22Rv1 (cell line): ENCODE measurements around the gene PCGF6.
"Not testable (repeated sequence)": the region's sequence is repeated elsewhere in the genome, so short reads cannot be mapped to it uniquely, and the experiment has no call there.

Experiments
- H3K27ac ChIP-seq: fragments of 450-650 bp; 2 replicates; pipeline ENCODE4 v1.5.1; 2017
- ZFX ChIP-seq: fragments of 450-650 bp; IDR thresholded peaks from 2 replicates; pipeline ENCODE4 v1.6.1; 2017; ENCODE audit warnings: antibody characterized with exemption, borderline replicate concordance
- TF ChIP-seq, protein P1 (sequence below): fragments of 450-650 bp; IDR thresholded peaks from 2 replicates; pipeline ENCODE4 v1.5.1; 2017; ENCODE audit warnings: mild to moderate bottlenecking

Gene PCGF6

DNA sequence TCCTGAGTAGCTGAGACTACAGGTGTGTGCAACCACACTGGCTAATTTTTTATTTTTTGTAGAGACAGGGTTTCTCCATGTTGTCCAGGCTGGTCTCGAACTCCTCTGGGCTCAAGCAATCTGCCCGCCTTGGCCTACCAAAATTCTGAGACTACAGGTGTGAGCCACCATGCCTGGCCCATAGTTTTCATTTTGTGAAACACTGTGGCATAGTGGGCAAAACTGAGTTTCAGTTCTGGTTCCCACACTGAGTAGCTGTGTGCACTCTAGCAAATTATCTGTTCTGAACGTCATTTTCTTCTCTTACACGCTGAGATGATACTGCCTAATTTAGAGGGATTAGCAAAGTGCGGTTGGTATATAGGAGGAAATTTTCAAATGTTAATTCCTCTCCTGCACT, 31.8 kb upstream of the PCGF6 start:
- TF ChIP-seq, protein P1, sequence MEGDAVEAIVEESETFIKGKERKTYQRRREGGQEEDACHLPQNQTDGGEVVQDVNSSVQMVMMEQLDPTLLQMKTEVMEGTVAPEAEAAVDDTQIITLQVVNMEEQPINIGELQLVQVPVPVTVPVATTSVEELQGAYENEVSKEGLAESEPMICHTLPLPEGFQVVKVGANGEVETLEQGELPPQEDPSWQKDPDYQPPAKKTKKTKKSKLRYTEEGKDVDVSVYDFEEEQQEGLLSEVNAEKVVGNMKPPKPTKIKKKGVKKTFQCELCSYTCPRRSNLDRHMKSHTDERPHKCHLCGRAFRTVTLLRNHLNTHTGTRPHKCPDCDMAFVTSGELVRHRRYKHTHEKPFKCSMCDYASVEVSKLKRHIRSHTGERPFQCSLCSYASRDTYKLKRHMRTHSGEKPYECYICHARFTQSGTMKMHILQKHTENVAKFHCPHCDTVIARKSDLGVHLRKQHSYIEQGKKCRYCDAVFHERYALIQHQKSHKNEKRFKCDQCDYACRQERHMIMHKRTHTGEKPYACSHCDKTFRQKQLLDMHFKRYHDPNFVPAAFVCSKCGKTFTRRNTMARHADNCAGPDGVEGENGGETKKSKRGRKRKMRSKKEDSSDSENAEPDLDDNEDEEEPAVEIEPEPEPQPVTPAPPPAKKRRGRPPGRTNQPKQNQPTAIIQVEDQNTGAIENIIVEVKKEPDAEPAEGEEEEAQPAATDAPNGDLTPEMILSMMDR: no peak
- no peak for TF ChIP-seq ZFX
- no peak overlapping the region for H3K27ac ChIP-seq

DNA sequence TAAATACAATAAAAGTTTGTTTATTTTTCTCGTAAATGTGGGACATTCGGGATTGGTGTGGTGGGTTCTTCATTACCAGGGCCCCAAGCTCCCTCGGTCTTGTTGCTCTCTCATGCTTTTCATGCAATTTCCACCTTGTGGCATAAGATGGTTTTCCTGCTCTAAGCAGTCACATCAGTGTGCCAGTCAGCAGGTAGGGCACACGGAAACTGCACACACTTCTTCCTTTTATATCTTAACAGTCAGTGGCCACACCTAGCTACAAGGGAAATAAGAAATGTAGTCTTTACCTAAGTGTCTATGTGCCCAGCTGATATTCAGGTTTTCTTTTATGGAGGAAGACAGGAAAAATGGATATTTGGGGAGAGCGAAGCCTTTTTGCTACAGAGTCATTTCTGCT, 23.3 kb upstream of the PCGF6 start:
- no peak for TF ChIP-seq ZFX
- H3K27ac ChIP-seq: no peak overlapping the region

DNA sequence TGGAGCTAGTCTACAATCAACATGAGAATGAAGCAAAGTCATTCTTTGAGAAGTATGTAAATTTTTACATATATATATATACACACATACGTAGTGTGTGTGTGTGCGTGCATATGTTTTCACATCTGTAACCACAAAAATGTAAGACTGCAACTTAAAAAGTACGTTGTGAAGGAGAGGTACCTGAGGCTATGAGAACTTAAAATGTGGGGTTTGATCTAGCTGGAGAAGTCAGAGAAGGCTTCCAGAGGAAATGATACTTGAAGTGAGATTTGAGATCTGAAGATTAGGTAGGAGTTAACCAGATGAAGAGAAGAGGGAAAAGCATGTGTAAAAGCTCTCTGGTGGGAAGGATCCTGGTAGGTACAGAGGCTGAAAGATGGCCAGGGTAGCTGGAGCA, 22.6 kb upstream of the PCGF6 start:
- H3K27ac ChIP-seq: no peak overlapping the region
- TF ChIP-seq ZFX: no peak
- TF ChIP-seq, protein P1: no peak

DNA sequence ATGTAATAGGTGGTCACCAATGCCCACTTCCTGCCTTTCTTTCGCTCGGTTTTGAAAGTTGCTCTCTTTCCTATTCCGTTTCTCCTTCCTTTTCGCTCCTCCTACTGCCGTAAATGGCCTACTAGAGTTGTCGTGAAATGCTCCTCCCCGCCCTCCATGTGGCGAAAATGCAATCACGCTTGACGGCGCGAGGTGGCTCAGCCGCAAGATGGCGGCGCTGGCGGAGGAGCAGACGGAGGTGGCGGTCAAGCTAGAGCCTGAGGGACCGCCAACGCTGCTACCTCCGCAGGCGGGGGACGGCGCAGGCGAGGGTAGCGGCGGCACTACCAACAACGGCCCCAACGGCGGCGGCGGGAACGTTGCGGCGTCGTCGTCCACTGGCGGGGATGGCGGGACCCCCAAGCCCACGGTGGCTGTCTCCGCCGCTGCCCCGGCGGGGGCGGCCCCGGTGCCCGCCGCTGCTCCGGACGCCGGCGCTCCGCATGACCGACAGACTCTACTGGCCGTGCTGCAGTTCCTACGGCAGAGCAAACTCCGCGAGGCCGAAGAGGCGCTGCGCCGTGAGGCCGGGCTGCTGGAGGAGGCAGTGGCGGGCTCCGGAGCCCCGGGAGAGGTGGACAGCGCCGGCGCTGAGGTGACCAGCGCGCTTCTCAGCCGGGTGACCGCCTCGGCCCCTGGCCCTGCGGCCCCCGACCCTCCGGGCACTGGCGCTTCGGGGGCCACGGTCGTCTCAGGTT, 17.0 kb upstream of the PCGF6 start, which contains the start of gene TAF5:
Gene TAF5, plus strand, starts transcription at position 195 of the 737 bp plus-strand sequence. Its CDS starts 14 bp downstream, at position 209.
- TF ChIP-seq ZFX: no peak
- TF ChIP-seq, protein P1: no peak
- peak within 1 kb of the TSS; percentile 89 for H3K27ac ChIP-seq

DNA sequence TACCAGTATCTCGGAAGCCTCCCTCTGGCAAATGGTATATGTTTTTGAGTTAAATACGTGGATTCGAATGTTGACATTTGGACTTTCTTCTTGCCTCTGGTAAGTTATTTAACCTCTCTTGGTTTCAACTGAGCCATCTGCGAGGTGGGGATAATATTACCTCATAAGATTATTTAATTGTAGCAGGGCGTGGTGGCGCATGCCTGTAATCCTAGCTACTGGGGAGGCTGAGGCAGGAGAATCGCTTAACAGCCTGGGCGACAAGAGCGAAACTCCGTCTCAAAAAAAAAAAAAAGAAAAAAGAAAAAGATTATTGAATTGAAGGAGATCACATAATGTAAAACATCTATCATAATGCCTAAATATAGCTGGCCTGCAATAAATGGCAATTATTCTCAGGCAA, 16.4 kb upstream of the PCGF6 start:
- TF ChIP-seq, protein P1: no peak
- TF ChIP-seq ZFX: no peak
- H3K27ac ChIP-seq: peak overlapping the region; percentile 89

DNA sequence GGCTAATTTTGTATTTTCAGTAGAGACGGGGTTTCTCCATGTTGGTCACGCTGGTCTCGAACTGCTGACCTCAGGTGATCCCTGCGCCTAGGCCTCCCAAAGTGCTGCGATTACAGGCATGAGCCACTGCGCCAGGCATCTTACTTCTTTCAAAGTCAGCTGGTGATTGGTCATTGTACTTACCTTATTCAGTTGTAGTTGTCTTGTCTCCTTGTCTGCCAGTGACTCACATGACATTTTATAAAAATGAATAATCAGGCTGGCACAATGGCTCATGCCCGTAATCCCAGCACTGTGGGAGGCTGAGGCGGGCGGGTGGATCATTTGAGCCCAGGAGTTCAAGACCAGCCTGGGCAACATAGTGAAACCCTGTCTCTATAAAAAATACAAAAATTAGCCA, 9.9 kb upstream of the PCGF6 start:
- not testable (repeated sequence) for H3K27ac ChIP-seq

DNA sequence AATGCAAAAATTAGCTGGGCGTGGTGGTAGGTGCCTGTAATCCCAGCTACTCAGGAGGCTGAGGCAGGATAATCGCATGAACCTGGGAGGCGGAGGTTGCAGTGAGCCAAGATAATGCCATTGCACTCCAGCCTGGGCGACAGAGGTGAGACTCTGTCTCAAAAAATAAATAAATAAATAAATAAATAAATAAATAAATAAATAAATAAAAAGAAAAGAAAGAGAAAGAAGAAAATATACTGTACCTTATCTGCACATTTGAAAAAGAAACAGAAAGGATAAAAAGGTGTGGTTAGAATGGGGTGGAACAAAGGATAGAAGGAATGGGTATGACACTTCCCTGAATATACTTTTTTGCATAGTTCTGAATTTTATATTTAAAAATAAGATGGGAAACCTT, 8.6 kb upstream of the PCGF6 start:
- H3K27ac ChIP-seq: not testable (repeated sequence)

DNA sequence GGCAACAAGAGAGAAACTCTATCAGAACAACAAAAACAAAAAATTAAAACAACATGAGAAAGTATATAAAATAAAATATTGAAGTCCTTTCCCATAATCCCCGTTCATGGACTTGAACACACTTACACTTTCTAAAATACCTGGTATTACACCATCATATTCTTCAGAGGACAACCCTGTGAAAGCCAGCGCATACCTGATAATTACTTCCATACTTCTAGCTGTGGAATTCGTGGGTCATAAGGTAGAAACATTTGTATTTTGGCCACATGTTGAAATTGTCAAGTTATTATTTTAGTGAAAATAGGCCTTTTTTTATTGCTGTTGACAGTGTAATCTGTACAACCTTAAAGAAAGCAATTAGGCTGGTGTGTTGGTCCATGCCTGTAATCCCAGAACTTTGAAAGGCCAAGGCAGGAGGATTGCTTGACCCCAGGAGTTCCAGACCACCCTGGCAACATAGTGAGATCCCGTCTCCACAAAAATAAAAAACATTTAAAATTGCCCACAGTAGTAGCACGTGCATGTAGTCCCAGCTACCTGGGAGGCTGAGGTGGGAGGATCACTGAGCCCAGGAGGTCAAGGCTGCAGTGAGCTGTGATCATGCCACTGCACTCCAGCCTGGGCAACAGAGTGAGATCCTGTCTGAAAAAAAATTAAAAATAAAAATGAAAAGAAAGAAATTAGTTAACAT, 5.1 kb upstream of the PCGF6 start:
- no peak for TF ChIP-seq ZFX
- TF ChIP-seq, protein P1: no peak
- H3K27ac ChIP-seq: no peak overlapping the region

DNA sequence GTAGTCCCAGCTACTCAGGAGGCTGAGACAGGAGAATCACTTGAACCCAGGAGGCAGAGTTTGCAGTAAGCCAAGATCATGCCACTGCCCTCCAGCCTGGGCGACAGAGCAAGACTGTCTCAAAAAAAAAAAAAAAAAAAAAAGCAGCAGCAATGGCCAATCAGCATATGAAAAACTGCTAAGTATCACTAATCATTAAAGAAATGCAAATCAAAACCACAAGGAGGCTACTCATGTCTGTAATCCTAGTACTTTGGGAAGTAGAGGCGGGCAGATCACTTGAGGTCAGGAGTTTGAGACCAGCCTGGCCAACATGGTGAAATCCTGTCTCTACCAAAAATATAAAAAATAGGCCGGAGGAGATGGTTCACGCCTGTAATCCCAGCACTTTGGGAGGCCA, 3.6 kb upstream of the PCGF6 start:
- not testable (repeated sequence) for H3K27ac ChIP-seq
